GM12873 (cell line): ENCODE data around the gene OBSL1.

Experiments
- TF ChIP-seq, protein P1 (sequence below): IDR thresholded peaks from 2 replicates; pipeline ENCODE4 v1.5.1; 2012; ENCODE audit warnings: low read depth, mild to moderate bottlenecking, moderate library complexity, low read length, control low read depth; ENCODE audit not compliant: insufficient read depth; ENCODE audit errors: missing control alignments

The OBSL1 gene

GRCh38 chr2:219562049-219563020 lies 9.0 kb downstream of the OBSL1 start:
- TF ChIP-seq, protein P1, sequence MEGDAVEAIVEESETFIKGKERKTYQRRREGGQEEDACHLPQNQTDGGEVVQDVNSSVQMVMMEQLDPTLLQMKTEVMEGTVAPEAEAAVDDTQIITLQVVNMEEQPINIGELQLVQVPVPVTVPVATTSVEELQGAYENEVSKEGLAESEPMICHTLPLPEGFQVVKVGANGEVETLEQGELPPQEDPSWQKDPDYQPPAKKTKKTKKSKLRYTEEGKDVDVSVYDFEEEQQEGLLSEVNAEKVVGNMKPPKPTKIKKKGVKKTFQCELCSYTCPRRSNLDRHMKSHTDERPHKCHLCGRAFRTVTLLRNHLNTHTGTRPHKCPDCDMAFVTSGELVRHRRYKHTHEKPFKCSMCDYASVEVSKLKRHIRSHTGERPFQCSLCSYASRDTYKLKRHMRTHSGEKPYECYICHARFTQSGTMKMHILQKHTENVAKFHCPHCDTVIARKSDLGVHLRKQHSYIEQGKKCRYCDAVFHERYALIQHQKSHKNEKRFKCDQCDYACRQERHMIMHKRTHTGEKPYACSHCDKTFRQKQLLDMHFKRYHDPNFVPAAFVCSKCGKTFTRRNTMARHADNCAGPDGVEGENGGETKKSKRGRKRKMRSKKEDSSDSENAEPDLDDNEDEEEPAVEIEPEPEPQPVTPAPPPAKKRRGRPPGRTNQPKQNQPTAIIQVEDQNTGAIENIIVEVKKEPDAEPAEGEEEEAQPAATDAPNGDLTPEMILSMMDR: no peak

DNA sequence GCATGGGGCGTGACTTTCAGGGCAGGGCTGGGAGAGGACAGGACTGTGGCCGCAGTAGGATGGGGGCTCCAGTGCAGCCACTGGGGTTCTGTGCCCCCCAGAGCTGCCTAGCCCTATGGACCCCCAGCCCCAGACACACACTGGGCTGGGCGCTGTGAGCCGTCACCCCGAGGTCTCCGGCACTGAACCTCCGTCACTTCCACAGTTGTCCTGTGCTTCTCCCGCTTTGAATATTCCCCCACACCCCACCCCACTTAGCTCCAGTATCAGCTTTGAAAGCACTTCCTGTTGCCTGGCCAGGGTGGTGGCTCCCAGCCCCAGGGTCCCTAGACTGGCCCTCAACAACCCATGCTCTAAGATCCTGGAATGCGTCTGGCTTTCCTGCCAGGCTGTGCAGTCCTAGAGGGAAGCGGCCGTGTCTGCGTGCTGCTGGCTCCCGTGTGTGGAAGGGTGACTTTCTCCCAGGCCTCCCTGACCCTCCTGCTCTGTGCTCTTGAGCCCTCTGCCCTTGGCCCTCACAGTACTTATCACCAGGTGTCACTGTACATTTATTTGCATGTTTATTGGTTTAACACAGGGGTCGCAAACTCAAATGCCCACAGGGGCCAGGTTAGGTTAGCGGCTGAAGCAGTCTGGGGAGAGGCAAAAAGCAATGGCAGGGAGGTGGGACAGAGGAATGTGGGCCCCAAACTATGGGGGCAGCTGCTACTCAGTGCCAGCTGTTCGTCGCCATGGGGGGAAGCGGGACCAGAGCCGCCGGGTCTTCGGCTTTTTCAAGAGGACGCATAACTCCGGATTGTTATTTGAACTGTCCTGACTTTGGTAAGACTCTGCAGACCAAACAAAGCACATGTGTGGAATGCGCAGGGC lies 9.9 kb downstream of the OBSL1 start:
- TF ChIP-seq, protein P1: no peak

GRCh38 chr2:219560893-219561178 lies 10.5 kb downstream of the OBSL1 start:
- TF ChIP-seq, protein P1: no peak

- TF ChIP-seq, protein P1: peak; percentile 73
Observed at GRCh38 chr2:219560037-219560892, 11.1 kb downstream of the OBSL1 start.

GRCh38 chr2:219559156-219559915 lies 12.0 kb downstream of the OBSL1 start:
- TF ChIP-seq, protein P1: no peak

DNA sequence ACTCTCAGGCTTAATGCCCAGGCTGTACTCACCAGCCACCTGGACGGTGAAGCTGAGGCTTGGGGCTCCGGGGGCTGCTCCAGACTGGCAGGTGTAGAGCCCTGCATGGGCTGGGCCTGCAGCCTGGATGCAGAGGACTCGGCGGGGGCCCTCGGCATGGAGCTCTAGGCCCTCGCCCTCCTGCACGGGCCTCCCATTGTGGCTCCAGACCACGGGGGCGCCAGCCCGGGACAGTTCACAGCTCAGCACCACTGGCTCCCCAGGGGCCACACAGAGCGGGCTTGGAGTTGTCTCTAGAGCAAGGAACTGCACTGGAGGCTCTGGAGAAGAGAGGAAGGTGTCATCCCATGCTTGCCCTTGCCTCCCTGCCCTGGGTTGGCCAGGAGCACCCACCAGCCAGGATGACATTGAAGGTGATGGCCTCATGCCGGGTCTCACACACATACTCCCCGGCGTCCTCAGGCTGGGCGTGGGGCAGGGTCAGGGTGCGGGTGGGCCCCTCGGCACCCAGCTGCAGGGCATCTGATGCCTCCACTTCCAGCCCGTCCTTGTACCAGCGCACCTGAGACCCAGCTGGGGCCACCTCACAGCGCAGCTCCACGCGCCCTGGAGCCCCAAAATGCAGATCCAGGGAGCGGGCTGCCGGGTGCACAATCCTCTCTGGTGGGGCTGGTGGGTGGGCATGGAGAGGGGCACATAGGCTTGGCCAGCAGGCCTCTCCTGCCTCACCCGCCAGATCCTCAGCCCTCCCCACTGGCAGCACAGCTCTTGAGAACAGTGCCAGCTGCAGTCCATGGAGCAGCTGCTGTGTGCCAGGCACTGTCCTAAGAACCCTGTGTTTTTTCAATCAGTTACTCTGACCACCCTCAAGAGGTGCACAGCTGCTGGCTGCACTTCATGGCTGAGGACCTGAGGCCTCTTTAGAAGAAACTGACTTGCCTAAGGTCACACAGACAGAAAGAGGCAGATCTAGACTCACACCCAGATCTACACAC lies 13.3 kb downstream of the OBSL1 start:
- TF ChIP-seq, protein P1: no peak
